Measurements from ENCODE around the gene FOXI2.

- TF ChIP-seq POLR2A (IDR thresholded peaks at IDR 0.05; ENCODE audit: low read depth, low read length) = no peak
- TF ChIP-seq, protein P1, sequence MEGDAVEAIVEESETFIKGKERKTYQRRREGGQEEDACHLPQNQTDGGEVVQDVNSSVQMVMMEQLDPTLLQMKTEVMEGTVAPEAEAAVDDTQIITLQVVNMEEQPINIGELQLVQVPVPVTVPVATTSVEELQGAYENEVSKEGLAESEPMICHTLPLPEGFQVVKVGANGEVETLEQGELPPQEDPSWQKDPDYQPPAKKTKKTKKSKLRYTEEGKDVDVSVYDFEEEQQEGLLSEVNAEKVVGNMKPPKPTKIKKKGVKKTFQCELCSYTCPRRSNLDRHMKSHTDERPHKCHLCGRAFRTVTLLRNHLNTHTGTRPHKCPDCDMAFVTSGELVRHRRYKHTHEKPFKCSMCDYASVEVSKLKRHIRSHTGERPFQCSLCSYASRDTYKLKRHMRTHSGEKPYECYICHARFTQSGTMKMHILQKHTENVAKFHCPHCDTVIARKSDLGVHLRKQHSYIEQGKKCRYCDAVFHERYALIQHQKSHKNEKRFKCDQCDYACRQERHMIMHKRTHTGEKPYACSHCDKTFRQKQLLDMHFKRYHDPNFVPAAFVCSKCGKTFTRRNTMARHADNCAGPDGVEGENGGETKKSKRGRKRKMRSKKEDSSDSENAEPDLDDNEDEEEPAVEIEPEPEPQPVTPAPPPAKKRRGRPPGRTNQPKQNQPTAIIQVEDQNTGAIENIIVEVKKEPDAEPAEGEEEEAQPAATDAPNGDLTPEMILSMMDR (conservative IDR thresholded peaks at IDR 0.05; ENCODE audit: low read depth, low read length) = no peak
- TF ChIP-seq, protein P2, sequence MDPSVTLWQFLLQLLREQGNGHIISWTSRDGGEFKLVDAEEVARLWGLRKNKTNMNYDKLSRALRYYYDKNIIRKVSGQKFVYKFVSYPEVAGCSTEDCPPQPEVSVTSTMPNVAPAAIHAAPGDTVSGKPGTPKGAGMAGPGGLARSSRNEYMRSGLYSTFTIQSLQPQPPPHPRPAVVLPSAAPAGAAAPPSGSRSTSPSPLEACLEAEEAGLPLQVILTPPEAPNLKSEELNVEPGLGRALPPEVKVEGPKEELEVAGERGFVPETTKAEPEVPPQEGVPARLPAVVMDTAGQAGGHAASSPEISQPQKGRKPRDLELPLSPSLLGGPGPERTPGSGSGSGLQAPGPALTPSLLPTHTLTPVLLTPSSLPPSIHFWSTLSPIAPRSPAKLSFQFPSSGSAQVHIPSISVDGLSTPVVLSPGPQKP (IDR thresholded peaks at IDR 0.05; ENCODE audit: borderline replicate concordance, low read depth, low read length) = no peak
- TF ChIP-seq RFX5 (IDR thresholded peaks at IDR 0.05; ENCODE audit: low read depth, low read length) = no peak
Observed at GRCh38 chr10:127720903-127721302, 16.1 kb upstream of the FOXI2 start.
